ENCODE results near the gene SNAP91. TPM values are rescaled to one million over a fixed set of nuclear protein-coding genes. Genes with fewer than 3 reads are reported as not detected.

SNAP91 gene
- total and polyA plus RNA-seq, 2 of the 8 experiments (the other 6 are each of a cell fraction or from before 2014, with no cell fraction given), result 1.3 to 1.5 TPM

DNA sequence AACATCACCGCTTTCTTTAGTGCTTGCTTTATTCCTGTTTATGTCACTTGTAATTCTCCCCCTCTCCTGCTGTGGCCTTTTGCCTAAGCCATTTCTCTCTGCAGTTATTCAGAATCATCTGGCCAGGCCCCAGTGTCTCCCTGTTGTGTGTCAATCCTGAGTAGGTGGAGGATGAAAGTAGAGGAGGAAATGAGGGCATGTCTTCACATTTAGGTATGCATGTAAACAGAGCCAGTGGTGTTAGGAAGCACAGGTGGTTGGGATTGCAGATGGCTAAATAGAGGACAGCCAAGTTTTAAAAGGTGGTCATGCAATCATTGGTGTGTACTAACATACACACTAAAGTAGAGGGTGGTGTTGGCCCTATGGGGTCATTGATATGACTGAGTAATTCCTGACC, 191.4 kb downstream of the SNAP91 start:
- CTCF ChIA-PET (ENCODE audit: partially characterized antibody), result interaction anchor here (0.6 to 4.6 kb wide), 3 partner anchors 98 to 451 kb away, joined by 3 to 22 read pairs (median 3); no protein-coding TSS in a partner anchor
- Histone ChIP-seq H2BK15ac (ENCODE audit: low read length) (no peak overlapping the region), H3K36me3 (ENCODE audit: control insufficient read depth in 2 of 4, insufficient read depth in 4 of 4, low read length in 3 of 4) (no peaks in the 10 kb centered on the region), H3K9me3 (ENCODE audit: insufficient read depth in 2 of 2, low read depth in 1 of 2, low read length in 1 of 2) (no peaks in the 10 kb centered on the region), H3K4me3 (ENCODE audit: extremely low read depth in 1 of 4, insufficient read depth in 2 of 4, low read depth in 3 of 4, low read length in 4 of 4) (no peak overlapping the region), H2AFZ (ENCODE audit: low read length) (no peak overlapping the region), H3K23ac (ENCODE audit: insufficient read length) (no peak overlapping the region), H3K14ac (ENCODE audit: insufficient read length) (no peak overlapping the region), H2BK120ac (replicated peaks; ENCODE audit: low read depth, low read length) (no peak overlapping the region), H4K8ac (ENCODE audit: extremely low read depth, insufficient read depth, low read length) (no peak overlapping the region), H3K4me1 (replicated peaks in 1 of 4; ENCODE audit: control insufficient read depth in 3 of 4, insufficient read depth in 4 of 4, low read length in 3 of 4) (peaks cover 0 to 2% (median 0%) of the 10 kb centered on the region in 4 experiments; a peak in 1 of 7 replicates), H3K4me2 (ENCODE audit: insufficient read depth in 1 of 2, low read depth in 2 of 2, low read length in 2 of 2) (peak overlapping the region in 1 of 2 experiments; percentile 37; a peak in 2 of 4 replicates), H4K20me1 (replicated peaks in 1 of 2; ENCODE audit: control insufficient read depth in 1 of 2, insufficient read depth in 2 of 2, low read length in 2 of 2) (no peaks in the 10 kb centered on the region), H4K5ac (ENCODE audit: insufficient read length, low read depth, low read length) (no peak overlapping the region), H3K27ac (ENCODE audit: low read depth, low read length) (no peak overlapping the region), H3K27me3 (replicated peaks in 1 of 4; ENCODE audit: control insufficient read depth in 3 of 4, extremely low read depth in 1 of 4, insufficient read depth in 3 of 4, low read length in 3 of 4) (no peaks in the 10 kb centered on the region), H2BK5ac (ENCODE audit: low read depth, low read length) (no peak overlapping the region), H3K79me1 (ENCODE audit: low read depth, low read length) (no peaks in the 10 kb centered on the region), H4K91ac (replicated peaks; ENCODE audit: insufficient read length, low read length) (no peak overlapping the region), H3K18ac (ENCODE audit: extremely low read depth, low read length) (no peak overlapping the region), H3K9ac (replicated peaks in 1 of 4; ENCODE audit: extremely low read depth in 1 of 4, low read depth in 3 of 4, low read length in 3 of 4) (no peak overlapping the region), H2BK12ac (ENCODE audit: low read depth, low read length) (no peak overlapping the region), H3K79me2 (ENCODE audit: control insufficient read depth in 1 of 2, insufficient read depth in 2 of 2, low read length in 2 of 2) (no peaks in the 10 kb centered on the region), H2AK5ac (ENCODE audit: low read depth, low read length) (no peak overlapping the region), H3K56ac (replicated peaks; ENCODE audit: insufficient read length, low read depth, low read length) (no peak overlapping the region), H2BK20ac (ENCODE audit: low read length) (no peak overlapping the region), H3K23me2 (ENCODE audit: low read depth, low read length) (peaks cover 6% of the 10 kb centered on the region), H3K4ac (replicated peaks; ENCODE audit: insufficient read length, low read depth, low read length) (no peak overlapping the region)
- DNase-seq (ENCODE audit: low read depth in 1 of 2, low spot score in 2 of 2) (no peak), FAIRE-seq (peak; percentile 19)
- POLR2A ChIA-PET (ENCODE audit: partially characterized antibody), result no interaction called here
- WGBS, 2 experiments (ENCODE audit: extremely low coverage in 1 of 2, insufficient coverage in 1 of 2, insufficient read length in 1 of 2, insufficient replicate concordance in 2 of 2, low coverage in 1 of 2, low lambda C conversion rate in 2 of 2, missing lambda C conversion rate in 1 of 2), result 45% methylated on average over 1 of the region's 1 CpG; no CpG with 5 or more reads in 1 of the 2 experiments
- TF ChIP-seq POLR2AphosphoS5 (IDR thresholded peaks at IDR 0.05; ENCODE audit: low read depth, low read length) (no peak), CTBP2 (IDR thresholded peaks at IDR 0.05; ENCODE audit: borderline replicate concordance, insufficient read depth, insufficient read length, low read length) (no peak), CHD2 (IDR thresholded peaks at IDR 0.05; ENCODE audit: low read length) (no peak), EP300 (IDR thresholded peaks at IDR 0.05; ENCODE audit: borderline replicate concordance in 1 of 2, low read depth in 2 of 2, low read length in 2 of 2) (no peak), SRF (IDR thresholded peaks at IDR 0.05; ENCODE audit: low read depth, low read length) (no peak), SAP30 (IDR thresholded peaks at IDR 0.05; ENCODE audit: insufficient read depth, insufficient replicate concordance, low read length) (no peak), HDAC6 (IDR thresholded peaks at IDR 0.05; ENCODE audit: low read depth, low read length) (no peak), SIRT6 (IDR thresholded peaks at IDR 0.05; ENCODE audit: low read length) (no peak), BACH1 (IDR thresholded peaks at IDR 0.05; ENCODE audit: low read length) (no peak), CREB1 (IDR thresholded peaks at IDR 0.05) (no peak), BCL11A (IDR thresholded peaks at IDR 0.05; ENCODE audit: low read depth in 2 of 2, low read length in 2 of 2) (no peak), TAF1 (IDR thresholded peaks at IDR 0.05; ENCODE audit: low read depth, low read length) (no peak), GABPA (IDR thresholded peaks at IDR 0.05; ENCODE audit: borderline replicate concordance, insufficient read depth, low read length) (no peak), TEAD4 (IDR thresholded peaks at IDR 0.05; ENCODE audit: low read depth, low read length) (no peak), POLR2A (IDR thresholded peaks at IDR 0.05; ENCODE audit: control extremely low read depth in 1 of 2, low read depth in 2 of 2, low read length in 2 of 2) (no peak), BRCA1 (IDR thresholded peaks at IDR 0.05; ENCODE audit: low read depth, low read length) (no peak)
